Breast epithelium (tissue), 3 donors: ENCODE results near the gene MME.

Experiments used
- CTCF ChIP-seq, 3 donors: fragments of 450-650 bp; IDR thresholded peaks; one replicate each; pipeline ENCODE4 v1.5.1; 2016 to 2017; ENCODE audit warnings: antibody characterized with exemption in 3 of 3, mild to moderate bottlenecking in 3 of 3, moderate library complexity in 3 of 3
- POLR2A ChIP-seq: fragments of 450-650 bp; IDR thresholded peaks from one replicate; pipeline ENCODE4 v1.6.1; 2016; ENCODE audit warnings: antibody characterized with exemption, mild to moderate bottlenecking, moderate library complexity

GRCh38 chr3:155097009-155097349 lies 16.9 kb downstream of the MME start:
- TF ChIP-seq POLR2A = no peak
- no peak for TF ChIP-seq CTCF (IDR thresholded peaks at IDR 0.05)
